ENCODE data around the gene GNGT2. TPM values are rescaled to one million over a fixed set of nuclear protein-coding genes. Genes with fewer than 3 reads are reported as not detected.

Gene GNGT2
- polyA plus RNA-seq, 1 donor from 2014 or later: not detected

DNA sequence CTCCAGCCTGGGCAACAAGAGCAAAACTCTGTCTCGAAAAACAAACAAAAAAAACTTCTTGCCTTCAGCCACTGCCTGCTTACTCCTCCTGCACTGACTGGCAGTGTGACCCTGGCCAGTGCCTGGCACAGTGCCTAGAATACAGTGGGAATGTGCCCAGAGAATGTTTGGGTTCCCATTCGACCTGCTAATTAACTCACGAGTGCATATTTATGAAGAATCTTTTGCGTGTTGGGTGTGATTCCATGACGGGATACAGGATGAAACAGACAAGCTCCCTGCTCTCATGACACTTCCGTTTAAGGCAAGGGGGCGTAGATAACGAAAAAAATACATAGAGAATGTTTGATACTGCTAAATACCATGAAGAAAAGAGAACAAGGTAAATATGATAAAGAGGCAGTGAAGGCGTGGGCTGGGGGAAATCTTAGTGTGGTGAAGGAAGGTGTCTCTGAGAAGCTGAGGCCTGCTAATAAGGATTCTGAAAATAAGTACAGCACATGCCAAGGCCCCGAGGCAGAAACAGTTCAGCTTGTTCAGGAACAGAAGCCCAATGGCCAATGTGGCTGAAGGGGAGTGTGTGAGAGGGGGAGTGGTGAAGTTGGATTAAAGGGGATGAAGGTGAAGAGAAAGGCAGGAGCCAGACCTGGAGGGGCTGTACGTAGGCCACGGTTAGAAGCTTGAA, 4.4 kb upstream of the GNGT2 start:
- H3K36me3 ChIP-seq (ENCODE audit: insufficient read depth, low read length): no peaks in the 10 kb centered on the region
- no peaks in the 10 kb centered on the region for H3F3A ChIP-seq (ENCODE audit: insufficient read depth, low read length, poor library complexity, severe bottlenecking)
- no peak overlapping the region for H2AFZ ChIP-seq (ENCODE audit: low read depth, low read length)
- no peaks in the 10 kb centered on the region for H3K27me3 ChIP-seq (ENCODE audit: insufficient read depth, low read depth, low read length)
- no peaks in the 10 kb centered on the region for H3K9me2 ChIP-seq (ENCODE audit: insufficient read depth, low read length)
- no peak overlapping the region for H3K4me3 ChIP-seq (ENCODE audit: low read length)
- H3K4me2 ChIP-seq (ENCODE audit: low read length): no peak overlapping the region
- H3K9me3 ChIP-seq (ENCODE audit: low read length): no peaks in the 10 kb centered on the region
- no peaks in the 10 kb centered on the region for H4K20me1 ChIP-seq (ENCODE audit: insufficient read depth)
- H3K27ac ChIP-seq (ENCODE audit: low read length): no peak overlapping the region
- H3K79me2 ChIP-seq (replicated peaks; ENCODE audit: insufficient read depth, low read length): no peaks in the 10 kb centered on the region
- TF ChIP-seq EP300 (conservative IDR thresholded peaks at IDR 0.05; ENCODE audit: poor library complexity, severe bottlenecking) (no peak), EZH2 (IDR thresholded peaks at IDR 0.05; ENCODE audit: borderline replicate concordance, insufficient read depth, low read length, poor library complexity, severe bottlenecking) (no peak), RAD21 (conservative IDR thresholded peaks at IDR 0.05) (no peak), SMC3 (conservative IDR thresholded peaks at IDR 0.05; ENCODE audit: poor library complexity) (no peak), MXI1 (conservative IDR thresholded peaks at IDR 0.05; ENCODE audit: poor library complexity, severe bottlenecking) (no peak), TAF1 (IDR thresholded peaks at IDR 0.05; ENCODE audit: low read depth) (no peak), POLR2AphosphoS5 (IDR thresholded peaks at IDR 0.05) (no peak)
- TF ChIP-seq, protein P1, sequence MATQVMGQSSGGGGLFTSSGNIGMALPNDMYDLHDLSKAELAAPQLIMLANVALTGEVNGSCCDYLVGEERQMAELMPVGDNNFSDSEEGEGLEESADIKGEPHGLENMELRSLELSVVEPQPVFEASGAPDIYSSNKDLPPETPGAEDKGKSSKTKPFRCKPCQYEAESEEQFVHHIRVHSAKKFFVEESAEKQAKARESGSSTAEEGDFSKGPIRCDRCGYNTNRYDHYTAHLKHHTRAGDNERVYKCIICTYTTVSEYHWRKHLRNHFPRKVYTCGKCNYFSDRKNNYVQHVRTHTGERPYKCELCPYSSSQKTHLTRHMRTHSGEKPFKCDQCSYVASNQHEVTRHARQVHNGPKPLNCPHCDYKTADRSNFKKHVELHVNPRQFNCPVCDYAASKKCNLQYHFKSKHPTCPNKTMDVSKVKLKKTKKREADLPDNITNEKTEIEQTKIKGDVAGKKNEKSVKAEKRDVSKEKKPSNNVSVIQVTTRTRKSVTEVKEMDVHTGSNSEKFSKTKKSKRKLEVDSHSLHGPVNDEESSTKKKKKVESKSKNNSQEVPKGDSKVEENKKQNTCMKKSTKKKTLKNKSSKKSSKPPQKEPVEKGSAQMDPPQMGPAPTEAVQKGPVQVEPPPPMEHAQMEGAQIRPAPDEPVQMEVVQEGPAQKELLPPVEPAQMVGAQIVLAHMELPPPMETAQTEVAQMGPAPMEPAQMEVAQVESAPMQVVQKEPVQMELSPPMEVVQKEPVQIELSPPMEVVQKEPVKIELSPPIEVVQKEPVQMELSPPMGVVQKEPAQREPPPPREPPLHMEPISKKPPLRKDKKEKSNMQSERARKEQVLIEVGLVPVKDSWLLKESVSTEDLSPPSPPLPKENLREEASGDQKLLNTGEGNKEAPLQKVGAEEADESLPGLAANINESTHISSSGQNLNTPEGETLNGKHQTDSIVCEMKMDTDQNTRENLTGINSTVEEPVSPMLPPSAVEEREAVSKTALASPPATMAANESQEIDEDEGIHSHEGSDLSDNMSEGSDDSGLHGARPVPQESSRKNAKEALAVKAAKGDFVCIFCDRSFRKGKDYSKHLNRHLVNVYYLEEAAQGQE (IDR thresholded peaks at IDR 0.05; ENCODE audit: borderline replicate concordance): no peak
- TF ChIP-seq, protein P2, sequence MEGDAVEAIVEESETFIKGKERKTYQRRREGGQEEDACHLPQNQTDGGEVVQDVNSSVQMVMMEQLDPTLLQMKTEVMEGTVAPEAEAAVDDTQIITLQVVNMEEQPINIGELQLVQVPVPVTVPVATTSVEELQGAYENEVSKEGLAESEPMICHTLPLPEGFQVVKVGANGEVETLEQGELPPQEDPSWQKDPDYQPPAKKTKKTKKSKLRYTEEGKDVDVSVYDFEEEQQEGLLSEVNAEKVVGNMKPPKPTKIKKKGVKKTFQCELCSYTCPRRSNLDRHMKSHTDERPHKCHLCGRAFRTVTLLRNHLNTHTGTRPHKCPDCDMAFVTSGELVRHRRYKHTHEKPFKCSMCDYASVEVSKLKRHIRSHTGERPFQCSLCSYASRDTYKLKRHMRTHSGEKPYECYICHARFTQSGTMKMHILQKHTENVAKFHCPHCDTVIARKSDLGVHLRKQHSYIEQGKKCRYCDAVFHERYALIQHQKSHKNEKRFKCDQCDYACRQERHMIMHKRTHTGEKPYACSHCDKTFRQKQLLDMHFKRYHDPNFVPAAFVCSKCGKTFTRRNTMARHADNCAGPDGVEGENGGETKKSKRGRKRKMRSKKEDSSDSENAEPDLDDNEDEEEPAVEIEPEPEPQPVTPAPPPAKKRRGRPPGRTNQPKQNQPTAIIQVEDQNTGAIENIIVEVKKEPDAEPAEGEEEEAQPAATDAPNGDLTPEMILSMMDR (IDR thresholded peaks at IDR 0.05; ENCODE audit: poor library complexity, severe bottlenecking): no peak
- H3K9ac ChIP-seq (ENCODE audit: low read length): no peak overlapping the region

DNA sequence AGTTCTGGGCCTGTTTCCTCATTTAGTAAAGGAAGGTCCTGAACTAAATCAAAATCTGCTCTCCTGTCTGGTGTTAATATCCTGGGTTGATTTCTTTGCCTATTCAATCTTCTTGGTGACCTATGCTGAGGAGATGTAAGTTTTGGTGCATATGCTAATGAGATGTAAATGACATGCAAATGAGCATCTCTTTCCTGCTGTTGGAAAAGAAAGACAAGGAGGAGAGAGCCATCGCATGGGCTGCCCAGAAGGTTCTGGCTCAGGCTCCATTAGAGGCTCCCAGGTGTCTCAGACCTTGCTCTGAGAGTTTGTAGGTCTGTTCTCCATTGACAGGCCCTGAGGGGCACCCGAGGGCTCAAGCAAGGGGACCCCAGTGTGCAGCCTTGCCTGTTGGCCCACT, 3.5 kb upstream of the GNGT2 start:
- TF ChIP-seq, protein P1 (IDR thresholded peaks at IDR 0.05; ENCODE audit: borderline replicate concordance): no peak
- TF ChIP-seq MXI1 (conservative IDR thresholded peaks at IDR 0.05; ENCODE audit: poor library complexity, severe bottlenecking) (no peak), SMC3 (conservative IDR thresholded peaks at IDR 0.05; ENCODE audit: poor library complexity) (no peak), RAD21 (conservative IDR thresholded peaks at IDR 0.05) (no peak), POLR2AphosphoS5 (IDR thresholded peaks at IDR 0.05) (no peak), EP300 (conservative IDR thresholded peaks at IDR 0.05; ENCODE audit: poor library complexity, severe bottlenecking) (no peak), EZH2 (IDR thresholded peaks at IDR 0.05; ENCODE audit: borderline replicate concordance, insufficient read depth, low read length, poor library complexity, severe bottlenecking) (no peak), TAF1 (IDR thresholded peaks at IDR 0.05; ENCODE audit: low read depth) (no peak)
- TF ChIP-seq, protein P2 (IDR thresholded peaks at IDR 0.05; ENCODE audit: poor library complexity, severe bottlenecking): no peak
- Histone ChIP-seq H3K27me3 (ENCODE audit: insufficient read depth, low read depth, low read length) (no peaks in the 10 kb centered on the region), H4K20me1 (ENCODE audit: insufficient read depth) (no peaks in the 10 kb centered on the region), H3F3A (ENCODE audit: insufficient read depth, low read length, poor library complexity, severe bottlenecking) (no peaks in the 10 kb centered on the region), H3K27ac (ENCODE audit: low read length) (no peak overlapping the region), H3K4me2 (ENCODE audit: low read length) (no peak overlapping the region), H3K36me3 (ENCODE audit: insufficient read depth, low read length) (no peaks in the 10 kb centered on the region), H3K9ac (ENCODE audit: low read length) (no peak overlapping the region), H3K9me3 (ENCODE audit: low read length) (no peaks in the 10 kb centered on the region), H2AFZ (ENCODE audit: low read depth, low read length) (no peak overlapping the region), H3K4me3 (ENCODE audit: low read length) (no peak overlapping the region), H3K79me2 (replicated peaks; ENCODE audit: insufficient read depth, low read length) (no peaks in the 10 kb centered on the region), H3K9me2 (ENCODE audit: insufficient read depth, low read length) (no peaks in the 10 kb centered on the region)

Data from neural cell (in vitro differentiated cells).